Inflammatory macrophage (primary cell): Measurements from ENCODE around the gene TRNAU1AP.
A peak's percentile ranks its signal among the peaks of the same experiment; 100 is the strongest.
"Not testable (repeated sequence)": the region's sequence is repeated elsewhere in the genome, so short reads cannot be mapped to it uniquely, and the experiment has no call there.

ENCODE experiments used
- DNase-seq, 2 donors: peaks; one replicate each; pipeline ENCODE4 v3.0.0-alpha.2; 2020 to 2022

TRNAU1AP gene

DNA sequence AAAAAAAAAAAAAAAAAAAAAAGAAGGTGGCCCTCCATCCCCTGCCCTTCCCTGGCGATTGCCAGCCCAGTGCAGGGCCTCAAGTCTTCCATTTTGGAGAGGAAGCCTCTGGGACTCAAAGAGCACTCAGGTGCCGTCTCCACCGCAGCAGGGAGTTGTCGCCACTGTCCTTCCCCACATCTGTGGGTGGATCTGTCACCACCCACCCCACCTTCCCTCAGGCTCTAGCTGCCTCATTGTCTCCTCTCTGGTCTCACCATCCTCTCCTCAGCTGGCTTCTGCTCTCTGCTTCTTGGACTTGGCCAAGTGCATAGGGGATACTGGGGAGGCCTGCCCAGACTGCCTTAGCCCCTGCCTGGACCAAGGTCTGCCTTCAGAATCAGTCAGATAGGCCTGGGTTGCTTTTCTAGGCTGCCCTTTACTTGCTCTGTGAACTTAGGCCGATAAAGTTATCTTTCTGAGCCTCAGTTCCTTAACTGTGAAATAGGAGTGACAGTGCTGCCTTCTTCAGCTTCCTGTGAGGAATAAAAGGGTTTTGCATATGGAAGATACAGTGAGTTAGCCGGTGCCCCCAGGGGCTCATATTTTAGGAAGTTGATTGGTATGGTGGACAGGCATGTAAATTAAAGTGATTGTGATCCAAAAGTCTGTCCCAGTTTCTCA is 31.3 kb upstream of the TRNAU1AP start:
- DNase-seq = no peak

DNA sequence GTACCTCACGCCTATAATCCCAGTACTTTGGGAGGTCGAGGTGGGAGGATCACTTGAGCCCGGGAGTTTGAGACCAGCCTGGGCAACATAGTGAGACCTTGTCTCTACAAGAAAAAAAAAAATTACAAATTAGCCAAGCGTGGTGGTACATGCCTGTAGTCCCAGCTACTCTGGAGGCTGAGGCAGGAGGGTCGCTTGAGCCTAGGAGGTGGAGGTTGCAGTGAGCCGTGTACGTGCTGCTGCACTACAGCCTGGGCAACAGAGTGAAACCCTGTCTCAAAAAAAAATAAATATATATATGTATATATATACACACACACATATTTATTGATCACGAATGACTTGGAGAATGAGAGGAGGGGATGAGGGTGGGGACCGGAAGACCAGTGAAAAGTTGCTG is 30.3 kb upstream of the TRNAU1AP start:
- not testable (repeated sequence) for DNase-seq

DNA sequence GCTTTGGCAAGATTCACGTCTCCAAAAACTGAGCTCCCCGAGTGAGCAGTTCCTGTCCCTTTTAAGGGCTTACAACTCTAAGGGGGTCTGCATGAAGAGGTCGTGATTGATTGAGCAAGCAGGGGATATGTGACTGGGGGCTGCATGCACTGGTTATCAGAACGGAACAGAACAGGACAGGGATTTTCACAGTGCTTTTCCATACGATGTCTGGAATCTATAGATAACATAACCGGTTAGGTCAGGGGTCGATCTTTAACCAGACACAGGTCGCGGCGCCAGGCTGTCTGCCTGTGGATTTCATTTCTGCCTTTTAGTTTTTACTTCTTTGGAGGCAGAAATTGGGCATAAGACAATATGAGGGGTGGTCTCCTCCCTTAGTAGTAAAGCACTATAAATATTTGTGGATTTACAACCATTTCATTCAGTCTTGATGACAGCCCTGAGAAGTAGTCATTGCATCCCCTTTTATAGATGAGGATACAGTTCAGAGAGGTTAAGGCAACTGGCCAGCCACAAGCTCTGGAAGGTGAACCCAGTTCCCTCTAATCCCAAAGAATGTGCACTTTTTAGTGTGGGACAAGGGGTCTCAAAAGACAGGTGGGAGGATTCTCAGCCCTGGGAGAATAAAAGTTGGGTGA is 27.8 kb upstream of the TRNAU1AP start:
- not testable (repeated sequence) for DNase-seq

DNA sequence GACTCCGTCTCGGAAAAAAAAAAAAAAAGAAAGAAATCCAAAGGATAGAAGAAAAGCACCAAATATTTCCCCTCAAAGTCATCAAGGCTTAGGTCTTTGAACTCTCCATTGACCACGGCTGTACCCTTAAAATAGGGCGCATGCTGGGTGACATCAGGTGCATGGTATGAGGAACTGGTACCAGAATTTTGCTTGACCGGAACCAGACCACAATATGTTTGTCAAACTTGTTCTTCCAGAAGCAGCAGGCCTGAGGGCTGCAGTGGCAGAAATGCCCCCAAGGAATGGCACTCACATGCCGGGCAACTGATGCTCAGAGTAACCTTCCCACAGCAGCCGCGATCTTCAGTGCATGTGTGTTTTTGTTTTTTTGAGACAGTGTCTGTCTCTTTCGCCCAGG is 26.0 kb upstream of the TRNAU1AP start:
- no peak for DNase-seq

DNA sequence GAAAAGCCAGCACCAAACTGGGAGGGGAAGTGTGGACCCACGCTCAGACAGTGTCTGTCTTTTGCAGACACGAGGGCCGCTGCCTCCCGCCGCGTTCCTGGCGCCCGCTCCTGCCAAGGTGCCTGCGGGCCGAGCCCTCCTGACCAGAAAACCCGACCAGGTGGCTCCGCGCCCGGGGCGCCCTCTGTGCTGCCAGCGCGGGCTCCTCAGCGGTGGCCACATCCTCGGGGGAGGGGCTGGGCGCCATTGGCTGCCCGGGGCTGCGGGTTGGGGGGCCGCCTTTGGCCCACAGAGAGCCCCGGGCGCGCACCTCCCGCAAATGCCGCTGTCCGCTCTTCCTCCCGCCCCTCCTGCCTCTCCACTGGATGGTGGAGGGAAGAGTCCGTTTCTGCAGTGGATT is 22.4 kb upstream of the TRNAU1AP start:
- no peak for DNase-seq

DNA sequence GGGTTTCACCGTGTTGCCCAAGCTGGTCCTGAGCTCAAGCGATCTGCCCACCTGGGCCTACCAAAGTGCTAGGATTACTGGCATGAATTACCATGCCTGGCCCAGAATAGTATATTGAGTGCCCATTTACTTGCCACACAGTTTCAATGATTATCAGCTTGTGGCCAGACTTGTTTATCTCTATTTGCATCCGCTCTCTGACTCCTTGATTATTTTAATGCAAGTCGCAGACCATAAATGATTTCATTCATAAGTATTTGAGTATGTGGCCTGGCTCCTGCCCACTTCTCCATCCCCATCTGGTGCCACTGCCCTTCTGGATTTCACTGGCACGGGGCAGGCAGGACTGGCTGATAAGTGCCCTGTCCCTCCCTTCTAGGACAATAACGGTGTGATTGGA is 18.2 kb upstream of the TRNAU1AP start:
- no peak for DNase-seq

DNA sequence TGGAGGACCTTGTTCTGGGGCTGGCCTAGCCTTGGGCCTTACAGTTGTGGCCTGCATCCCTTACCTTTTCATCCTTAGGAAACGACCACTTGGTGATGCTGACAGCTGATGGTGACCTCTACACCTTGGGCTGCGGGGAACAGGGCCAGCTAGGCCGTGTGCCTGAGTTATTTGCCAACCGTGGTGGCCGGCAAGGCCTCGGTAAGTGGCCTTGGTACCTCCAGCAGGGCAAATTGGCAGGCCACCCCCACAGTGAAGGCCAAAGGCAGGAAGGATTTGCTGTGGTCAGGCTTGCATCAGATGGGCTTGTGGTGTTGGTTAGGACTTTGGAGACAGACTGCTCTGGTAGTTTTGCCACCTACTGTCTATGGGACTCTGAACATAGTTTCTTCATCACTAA is 17.7 kb upstream of the TRNAU1AP start:
- DNase-seq = no peak

DNA sequence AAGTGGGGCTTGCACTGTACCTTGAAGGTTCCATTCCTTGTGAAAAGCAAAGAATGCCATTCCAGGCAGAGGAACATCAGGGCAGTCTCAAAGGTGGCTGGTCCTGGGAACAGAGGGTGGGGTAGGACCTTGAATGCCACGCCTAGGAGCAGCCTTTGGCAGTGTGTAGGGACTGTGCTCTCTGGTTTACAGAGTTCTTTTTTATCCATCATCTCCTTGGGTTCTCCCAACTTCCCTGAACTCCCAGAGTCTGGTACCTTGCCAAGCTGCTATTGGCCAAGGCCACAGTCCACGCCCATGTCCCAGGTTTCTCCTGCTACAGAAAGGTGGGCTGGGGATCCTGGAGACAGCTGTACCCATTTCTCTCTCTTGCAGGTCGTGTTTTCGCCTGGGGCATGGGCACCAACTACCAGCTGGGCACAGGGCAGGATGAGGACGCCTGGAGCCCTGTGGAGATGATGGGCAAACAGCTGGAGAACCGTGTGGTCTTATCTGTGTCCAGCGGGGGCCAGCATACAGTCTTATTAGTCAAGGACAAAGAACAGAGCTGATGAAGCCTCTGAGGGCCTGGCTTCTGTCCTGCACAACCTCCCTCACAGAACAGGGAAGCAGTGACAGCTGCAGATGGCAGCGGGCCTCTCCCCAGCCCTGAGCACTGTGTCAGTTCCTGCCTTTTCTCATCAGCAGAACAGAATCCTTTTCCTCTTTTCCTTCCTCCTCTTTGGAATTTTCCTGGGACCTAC is 15.3 kb upstream of the TRNAU1AP start:
- no peak for DNase-seq

DNA sequence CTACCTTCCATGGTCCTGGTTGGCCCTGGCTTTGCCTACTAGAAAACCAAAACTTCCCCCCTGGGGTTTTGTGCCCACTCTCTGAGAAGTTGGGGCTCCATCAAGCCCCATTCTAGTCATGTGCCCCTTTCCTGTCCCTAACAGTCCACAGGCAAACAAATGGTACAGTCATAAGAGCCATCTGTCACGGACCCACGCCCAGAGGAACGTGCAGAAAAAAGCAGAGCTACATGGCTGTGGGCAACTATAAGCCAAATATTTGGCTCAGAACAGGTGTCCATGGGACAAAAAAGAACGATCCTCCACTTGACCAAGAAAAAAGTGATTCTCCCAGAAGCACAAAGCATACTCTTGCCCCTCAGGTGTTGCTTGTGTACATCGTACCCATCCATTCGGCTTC is 14.6 kb upstream of the TRNAU1AP start:
- DNase-seq = no peak

DNA sequence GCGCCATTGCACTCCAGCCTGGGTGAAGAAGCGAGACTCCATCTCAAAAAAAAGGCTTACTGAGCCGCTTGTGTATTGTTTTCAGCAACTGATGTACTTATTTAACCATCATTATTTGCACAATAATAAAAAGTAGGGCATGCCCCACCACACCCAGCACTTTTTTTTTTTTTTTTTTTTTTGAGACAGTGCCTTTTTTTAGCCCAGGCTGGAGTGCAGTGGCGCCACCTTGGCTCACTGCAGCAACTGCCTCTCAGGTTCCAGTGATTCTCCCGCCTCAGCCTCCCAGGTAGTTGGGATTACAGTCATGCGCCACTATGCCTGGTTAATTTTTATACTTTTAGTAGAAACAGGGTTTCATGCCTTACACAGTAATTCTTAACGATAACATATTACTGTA is 12.2 kb upstream of the TRNAU1AP start:
- no peak for DNase-seq

DNA sequence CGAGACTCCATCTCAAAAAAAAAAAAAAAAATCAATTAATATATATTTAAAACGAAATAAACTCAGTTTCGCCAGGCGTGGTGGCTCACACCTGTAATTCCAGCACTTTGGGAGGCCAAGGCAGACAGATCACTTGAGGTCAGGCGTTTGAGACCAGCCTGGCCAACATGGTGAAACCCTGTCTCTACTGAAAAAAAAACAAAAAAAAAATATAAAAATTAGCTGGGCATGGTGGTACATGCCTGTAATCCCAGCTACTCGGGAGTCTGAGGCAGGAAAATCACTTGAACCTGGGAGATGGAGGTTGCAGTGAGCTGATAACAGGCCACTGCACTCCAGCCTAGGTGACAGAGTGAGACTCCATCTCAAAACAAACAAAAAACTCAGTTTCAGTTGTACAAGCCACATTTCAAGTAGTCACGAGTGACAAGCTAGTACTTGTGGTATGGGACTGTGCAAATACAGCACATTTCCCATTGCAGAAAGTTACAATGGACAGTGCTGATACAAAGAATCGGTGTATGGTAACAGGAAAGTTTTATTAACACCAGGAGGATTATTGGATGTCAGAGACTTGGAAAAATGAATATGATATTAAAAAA is 11.4 kb upstream of the TRNAU1AP start:
- not testable (repeated sequence) for DNase-seq

DNA sequence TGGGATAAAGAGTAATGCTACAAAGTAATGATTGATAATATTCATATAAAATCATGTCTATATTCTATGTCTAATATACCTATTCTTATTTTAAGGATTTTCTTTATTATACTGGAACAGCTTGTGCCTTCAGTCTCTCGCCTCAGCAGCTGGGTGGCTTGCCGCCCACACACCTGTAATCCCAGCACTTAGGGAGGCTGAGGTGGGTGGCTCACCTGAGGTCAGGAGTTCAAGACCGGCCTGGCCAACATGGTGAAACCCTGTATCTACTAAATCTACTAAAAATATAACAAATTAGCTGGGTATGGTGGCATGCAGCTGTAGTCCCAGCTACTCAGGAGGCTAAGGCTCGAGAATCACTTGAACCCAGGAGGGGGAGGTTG is 7.6 kb upstream of the TRNAU1AP start:
- DNase-seq = no peak

DNA sequence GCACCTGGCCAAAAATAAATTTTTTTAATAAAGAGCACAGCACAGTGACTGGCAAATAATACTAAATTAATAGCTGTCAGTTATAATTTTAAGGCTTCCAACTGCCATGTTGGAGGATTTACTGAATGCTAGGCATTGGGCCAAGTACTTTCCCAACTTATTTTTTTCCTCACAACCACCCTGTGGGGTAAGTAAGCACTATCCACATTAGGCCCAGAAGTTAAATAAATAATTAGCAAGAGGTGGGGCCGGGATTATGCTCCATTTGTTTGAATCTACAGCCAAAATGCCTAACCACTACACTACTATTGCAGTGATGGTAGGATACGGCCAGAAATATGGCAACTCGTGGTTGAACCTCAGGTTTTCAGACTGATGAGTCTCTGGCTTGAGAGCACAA is 4.6 kb upstream of the TRNAU1AP start:
- DNase-seq = no peak

DNA sequence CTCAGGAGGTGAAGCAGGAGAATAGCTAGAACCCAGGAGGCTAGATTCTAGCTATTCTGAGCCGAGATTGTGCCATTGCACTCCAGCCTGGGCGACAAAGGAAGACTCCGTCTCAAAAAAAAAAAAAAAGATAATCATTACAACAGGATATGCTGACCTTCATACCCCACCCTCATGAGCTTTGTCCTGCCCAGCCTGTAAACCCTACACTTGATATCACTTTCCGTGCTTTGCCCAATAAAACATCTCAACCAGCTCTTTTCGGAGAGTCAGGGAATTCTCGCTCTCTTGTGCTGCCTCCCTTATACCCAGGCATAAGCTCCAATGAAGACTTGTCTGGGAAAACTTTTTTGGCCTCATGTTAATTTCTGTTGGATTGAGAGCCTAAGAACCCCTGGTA is 1.5 kb upstream of the TRNAU1AP start:
- no peak for DNase-seq

DNA sequence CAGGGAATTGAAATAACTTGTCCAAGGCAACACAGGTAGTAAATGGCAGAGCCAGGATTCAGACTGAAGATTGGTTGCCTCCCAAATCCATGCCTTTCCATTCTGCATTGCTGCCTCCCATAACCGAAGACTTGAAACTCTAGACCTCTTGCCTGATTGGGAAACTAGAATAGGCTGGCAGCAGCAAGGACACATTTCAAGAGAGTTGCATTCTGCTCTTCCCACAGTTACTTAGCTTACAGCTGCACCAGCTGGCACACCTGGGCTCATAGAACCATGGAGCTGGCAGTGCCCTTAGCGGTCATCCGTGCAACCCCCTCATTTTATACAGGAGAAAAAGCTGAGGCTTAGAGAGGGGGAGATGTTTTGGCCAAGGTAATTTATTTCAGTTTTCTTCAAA is 8.0 kb downstream of the TRNAU1AP start:
- DNase-seq = no peak

DNA sequence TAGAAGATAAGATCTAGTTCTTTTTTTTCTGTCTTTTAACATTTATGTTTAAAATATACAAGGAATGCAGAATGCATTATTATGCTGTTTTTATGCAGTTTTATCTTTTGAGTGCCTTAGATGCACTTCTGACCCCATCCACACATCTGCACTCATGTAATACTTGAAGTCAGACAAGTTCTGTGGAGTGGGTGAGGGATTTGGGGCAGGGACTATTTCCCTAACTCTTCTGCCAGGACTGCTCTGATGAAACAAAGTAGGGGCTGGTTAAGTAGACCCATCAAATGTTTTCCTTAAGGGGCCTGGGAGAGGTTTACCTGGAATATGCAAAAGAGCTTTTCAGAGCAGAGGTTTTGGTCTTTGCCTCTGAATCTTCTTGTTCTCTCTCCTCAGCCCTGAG is 11.4 kb downstream of the TRNAU1AP start:
- no peak for DNase-seq

DNA sequence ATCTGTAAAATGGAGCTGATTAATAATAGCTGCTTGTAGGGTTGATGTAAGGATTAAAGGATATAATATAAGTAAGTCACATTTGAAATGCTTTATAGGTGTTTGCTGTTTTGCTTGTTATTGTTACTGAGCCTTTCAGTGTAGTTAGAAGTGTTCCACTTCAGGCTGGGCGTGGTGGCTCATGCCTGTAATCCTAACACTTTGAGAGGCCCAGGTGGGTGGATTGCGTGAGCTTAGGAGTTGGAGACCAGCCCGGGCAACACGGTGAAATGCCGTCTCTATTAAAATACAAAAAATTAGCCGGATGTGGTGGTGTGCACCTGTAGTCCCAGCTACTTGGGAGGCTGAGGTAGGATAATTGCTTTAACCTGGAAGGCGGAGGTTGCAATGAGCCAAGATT is 12.2 kb downstream of the TRNAU1AP start:
- DNase-seq = no peak

DNA sequence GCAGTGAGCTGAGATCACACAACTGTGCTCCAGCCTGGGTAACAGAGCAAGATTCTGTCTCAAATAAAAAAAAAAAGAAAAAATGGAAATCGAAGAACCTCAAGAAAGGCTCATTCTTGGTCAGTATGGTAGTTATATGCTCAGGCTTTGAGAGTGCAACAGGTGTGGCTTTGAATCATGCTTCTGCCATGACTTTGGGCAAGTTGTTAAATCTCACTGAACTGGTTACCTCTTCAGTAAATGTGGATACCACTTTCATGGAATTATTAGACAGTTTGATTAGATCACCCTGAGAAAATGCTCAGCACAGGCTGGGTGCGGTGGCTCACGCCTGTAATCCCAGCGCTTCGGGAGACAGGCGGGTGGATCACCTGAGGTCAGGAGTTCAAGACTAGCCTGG is 12.8 kb downstream of the TRNAU1AP start:
- DNase-seq = no peak

DNA sequence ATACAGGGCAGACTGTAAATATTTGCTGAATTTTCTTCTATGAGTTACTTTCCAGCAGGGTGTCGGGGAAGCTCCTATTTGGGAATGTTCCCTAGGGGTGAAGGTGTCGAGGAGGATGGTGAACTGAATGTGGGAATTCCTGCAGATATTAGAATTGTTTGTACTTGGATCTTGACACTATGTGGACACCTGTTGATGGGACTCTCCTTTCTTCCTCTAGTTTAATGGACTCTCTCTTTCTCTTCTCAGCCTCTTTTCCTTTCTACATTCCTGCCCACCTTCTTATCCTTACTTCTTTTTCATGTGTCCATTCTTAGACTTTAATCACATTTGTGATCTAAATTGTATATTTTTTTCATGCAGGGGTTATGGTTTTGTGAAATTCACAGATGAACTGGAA is 14.0 kb downstream of the TRNAU1AP start:
- no peak for DNase-seq

DNA sequence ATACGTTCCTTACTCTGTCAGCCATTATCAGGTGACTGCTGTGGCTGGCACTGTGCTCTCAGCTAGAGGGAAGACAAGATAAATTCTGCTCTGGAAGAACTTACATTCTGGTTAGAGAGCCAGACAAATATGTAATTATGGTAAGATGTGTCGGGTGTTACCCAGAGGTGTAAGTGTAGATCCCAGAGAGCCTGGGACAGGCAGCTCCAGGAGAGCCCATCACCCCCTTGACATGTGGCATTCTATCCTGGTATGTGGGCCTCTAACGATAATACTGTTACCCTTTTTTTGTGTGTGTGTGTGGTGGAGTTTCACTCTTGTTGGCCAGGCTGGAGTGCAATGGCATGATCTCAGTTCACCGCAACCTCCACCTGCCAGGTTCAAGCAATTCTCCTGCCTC is 19.0 kb downstream of the TRNAU1AP start:
- no peak for DNase-seq

DNA sequence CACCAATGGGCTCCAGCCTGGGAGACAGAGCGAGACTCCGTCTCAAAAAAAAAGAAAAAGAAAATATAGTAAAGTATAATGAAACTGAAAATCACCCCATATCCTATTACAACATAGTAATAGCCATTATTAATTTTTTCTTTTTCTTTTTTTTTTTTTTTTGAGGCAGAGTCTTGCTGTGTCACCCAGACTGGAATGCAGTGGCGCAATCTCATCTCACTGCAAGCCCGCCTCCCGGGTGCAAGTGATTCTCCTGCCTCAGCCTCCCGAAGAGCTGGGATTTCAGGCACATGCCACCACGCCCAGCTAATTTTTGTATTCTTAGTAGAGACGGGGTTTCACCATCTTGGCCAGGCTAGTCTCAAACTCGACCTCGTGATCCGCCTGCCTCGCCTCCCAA is 20.0 kb downstream of the TRNAU1AP start:
- DNase-seq = not testable (repeated sequence)

DNA sequence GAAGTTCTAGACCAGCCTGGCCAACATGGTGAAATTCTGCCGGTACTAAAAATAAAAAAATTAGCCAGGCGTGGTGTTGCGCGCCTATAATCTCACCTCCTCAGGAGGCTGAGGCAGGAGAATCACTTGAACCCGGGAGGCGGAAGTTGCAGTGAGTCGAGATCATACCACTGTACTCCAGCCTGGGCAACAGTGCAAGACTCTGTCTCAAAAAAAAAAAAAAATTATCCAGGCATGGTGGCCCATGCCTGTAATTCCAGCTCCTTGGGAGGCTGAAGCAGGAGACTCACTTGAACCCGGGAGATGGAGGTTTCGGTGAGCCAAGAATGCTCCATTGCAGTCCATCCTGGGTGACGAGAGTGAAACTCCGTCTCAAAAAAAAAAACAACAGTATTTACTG is 20.7 kb downstream of the TRNAU1AP start:
- DNase-seq = no peak

DNA sequence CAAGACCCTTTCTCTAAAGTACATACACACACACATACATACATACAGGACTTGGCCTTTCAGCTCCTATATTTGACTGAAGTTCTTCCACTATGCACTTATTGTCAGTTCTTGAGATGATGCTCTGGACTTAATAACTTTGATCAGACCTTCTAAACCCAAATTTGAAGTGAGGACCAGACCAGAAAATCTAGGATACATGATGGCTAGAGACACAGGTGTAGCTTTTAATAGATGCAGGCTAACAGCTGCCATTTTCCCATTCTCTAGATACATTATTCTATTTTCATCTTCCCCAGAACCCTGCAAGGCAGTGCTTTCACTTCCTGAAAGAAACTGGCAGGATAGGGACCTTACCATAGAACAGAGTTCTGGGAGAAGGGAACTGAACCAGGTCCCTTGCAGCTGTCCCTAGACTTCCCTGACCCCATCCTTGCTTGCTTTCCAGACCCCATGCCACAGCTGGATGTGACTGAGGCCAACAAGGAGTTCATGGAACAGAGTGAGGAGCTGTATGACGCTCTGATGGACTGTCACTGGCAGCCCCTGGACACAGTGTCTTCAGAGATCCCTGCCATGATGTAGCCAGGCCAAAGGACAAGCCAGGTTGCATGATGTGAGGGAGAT is 24.3 kb downstream of the TRNAU1AP start:
- peak; percentile 37 to 46 for DNase-seq
